ENCODE results near the gene CLBA1. TPM values are rescaled to one million over a fixed set of nuclear protein-coding genes. Genes with fewer than 3 reads are reported as not detected.

CLBA1 gene
- total RNA-seq, result under 1 TPM; 0.40 to 0.43 TPM

DNA sequence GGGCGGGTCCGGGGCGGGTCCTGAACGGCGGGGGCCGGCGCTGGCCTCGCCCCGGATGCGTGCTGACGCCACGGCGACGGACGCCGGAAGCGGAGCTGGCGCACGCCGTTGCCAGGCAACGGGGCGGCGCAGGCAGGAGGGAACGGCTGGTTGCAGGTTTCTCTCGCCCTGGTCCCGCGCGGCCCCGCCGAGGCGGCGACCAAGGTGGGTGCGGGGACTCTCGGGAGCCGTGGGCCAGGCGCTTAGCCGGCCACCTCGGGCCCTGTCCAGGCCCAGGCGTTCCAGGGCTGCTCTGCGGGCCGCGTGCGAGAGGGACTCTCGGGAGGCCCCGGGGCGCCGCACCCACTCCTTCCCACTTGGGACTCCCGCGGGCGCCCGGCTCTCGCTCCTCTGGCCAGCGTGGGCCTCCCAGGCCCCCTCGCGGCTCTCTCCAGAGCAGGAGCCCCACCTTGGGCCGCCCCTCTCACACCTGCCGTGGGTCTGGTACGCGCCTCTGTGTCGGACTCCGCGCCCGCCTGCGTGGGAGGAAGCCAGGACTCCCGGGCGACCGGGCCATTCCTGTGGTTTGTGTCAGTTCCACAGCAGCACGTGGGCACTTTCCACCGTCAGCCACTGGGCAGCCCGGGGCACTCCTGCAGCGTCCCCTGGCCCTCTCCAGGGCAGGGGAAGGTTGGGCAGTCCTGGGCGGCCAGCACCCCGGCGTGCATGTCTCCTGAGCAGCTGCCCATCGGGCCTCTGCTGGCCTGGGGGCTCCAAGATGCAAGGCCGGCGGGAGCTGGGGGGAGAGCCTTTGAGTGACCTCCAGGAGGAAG is at the start of gene CLBA1:
Gene CLBA1 (plus strand): TSS at position 114 of the 812 bp plus-strand sequence. CDS start 644 bp downstream, at position 758.
- peak within 1 kb of the TSS; percentile 44 for H3K27ac Mint-ChIP-seq
- CTCF ChIA-PET, result interaction anchor here (3.7 kb wide), 1 partner anchor 59 kb away, joined by 29 read pairs; no protein-coding TSS in a partner anchor
- peaks cover 5% of the 10 kb centered on the region for H3K4me1 Mint-ChIP-seq (ENCODE audit: low read depth)
- no peaks in the 10 kb centered on the region for H3K36me3 Mint-ChIP-seq (ENCODE audit: low read depth)
- no peaks in the 10 kb centered on the region for H3K9me3 Mint-ChIP-seq
- intact Hi-C loops (cut with micrococcal nuclease), result loop anchor here (1.0 to 10.0 kb wide), 2 partner anchors 35 to 509 kb away; partner anchors contain the start of genes CDCA4 and TEDC1
- peak; percentile 81 for DNase-seq
- H3K27me3 Mint-ChIP-seq (ENCODE audit: low read depth), result no peaks in the 10 kb centered on the region
- H3K4me3 Mint-ChIP-seq, result peak within 1 kb of the TSS; percentile 65

DNA sequence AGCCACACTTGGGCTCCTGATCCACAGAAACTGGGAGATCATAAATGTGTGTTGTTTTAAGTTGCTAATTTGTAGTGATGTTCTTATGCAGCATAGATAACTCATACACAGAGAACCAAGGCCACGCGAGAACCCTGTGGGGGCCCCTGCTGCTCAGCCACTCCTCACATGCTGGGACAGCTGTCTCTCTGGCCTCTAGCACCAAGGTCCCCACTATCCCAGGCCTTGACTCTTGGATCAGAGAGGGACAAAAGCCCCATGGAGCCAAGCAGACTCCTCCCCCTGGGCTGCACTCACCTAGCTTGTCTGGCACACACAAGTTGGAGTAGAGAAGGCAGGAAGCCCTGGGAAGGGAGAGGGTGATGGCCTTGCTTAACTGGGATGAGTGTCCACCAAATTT is 49.6 kb upstream of the CLBA1 start:
- intact Hi-C loops (cut with micrococcal nuclease), result no loop called here
- no peak overlapping the region for H3K4me3 Mint-ChIP-seq
- no peaks in the 10 kb centered on the region for H3K36me3 Mint-ChIP-seq (ENCODE audit: low read depth)
- no peak overlapping the region for H3K27ac Mint-ChIP-seq
- H3K4me1 Mint-ChIP-seq (ENCODE audit: low read depth), result peaks cover 2% of the 10 kb centered on the region
- no peak for DNase-seq
- H3K9me3 Mint-ChIP-seq, result no peaks in the 10 kb centered on the region
- CTCF ChIA-PET, result interaction anchor here (0.6 to 1.3 kb wide), 2 partner anchors 110 to 121 kb away, joined by 4 to 6 read pairs; no protein-coding TSS in a partner anchor
- peaks cover 18% of the 10 kb centered on the region for H3K27me3 Mint-ChIP-seq (ENCODE audit: low read depth)

- Mint-ChIP-seq H3K36me3 (ENCODE audit: low read depth) (no peaks in the 10 kb centered on the region), H3K27me3 (ENCODE audit: low read depth) (peaks cover 18% of the 10 kb centered on the region), H3K27ac (no peak overlapping the region), H3K9me3 (no peaks in the 10 kb centered on the region), H3K4me3 (no peak overlapping the region), H3K4me1 (ENCODE audit: low read depth) (peaks cover 2% of the 10 kb centered on the region)
- CTCF ChIA-PET, result no interaction called here
- intact Hi-C loops (cut with micrococcal nuclease), result no loop called here
- no peak for DNase-seq
Observed at GRCh38 chr14:104936361-104937155, 49.0 kb upstream of the CLBA1 start.

DNA sequence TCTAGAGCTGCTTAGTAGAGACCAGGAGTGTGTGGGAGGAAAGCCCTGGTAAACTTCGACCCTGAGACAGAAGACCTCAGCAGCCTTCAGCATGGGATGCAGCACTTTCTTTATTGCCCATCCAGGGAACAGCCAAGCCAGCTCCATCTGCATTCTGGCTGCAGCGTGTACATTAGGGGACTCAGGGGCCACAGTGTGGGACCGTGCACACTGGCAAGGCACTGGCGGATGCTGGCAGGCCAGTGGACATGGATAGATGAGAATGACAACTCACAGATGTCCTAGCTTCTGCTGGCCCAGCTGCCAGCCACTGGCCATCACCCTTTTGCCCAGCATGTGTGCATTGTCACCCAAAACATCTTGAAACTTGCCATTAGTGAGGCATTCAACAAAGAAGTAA is 48.4 kb upstream of the CLBA1 start:
- Mint-ChIP-seq H3K4me1 (ENCODE audit: low read depth) (peaks cover 2% of the 10 kb centered on the region), H3K27ac (no peak overlapping the region), H3K36me3 (ENCODE audit: low read depth) (no peaks in the 10 kb centered on the region), H3K4me3 (no peak overlapping the region), H3K27me3 (ENCODE audit: low read depth) (peaks cover 18% of the 10 kb centered on the region), H3K9me3 (no peaks in the 10 kb centered on the region)
- CTCF ChIA-PET, result no interaction called here
- no peak for DNase-seq
- intact Hi-C loops (cut with micrococcal nuclease), result no loop called here

GRCh38 chr14:104937694-104938365 is 47.8 kb upstream of the CLBA1 start:
- intact Hi-C loops (cut with micrococcal nuclease), result no loop called here
- no peaks in the 10 kb centered on the region for H3K9me3 Mint-ChIP-seq
- CTCF ChIA-PET, result interaction anchor here (1.4 kb wide), 1 partner anchor 108 kb away, joined by 3 read pairs; no protein-coding TSS in a partner anchor
- H3K4me1 Mint-ChIP-seq (ENCODE audit: low read depth), result peaks cover 2% of the 10 kb centered on the region
- no peak overlapping the region for H3K4me3 Mint-ChIP-seq
- peaks cover 18% of the 10 kb centered on the region for H3K27me3 Mint-ChIP-seq (ENCODE audit: low read depth)
- DNase-seq, result no peak
- H3K27ac Mint-ChIP-seq, result no peak overlapping the region
- H3K36me3 Mint-ChIP-seq (ENCODE audit: low read depth), result no peaks in the 10 kb centered on the region

DNA sequence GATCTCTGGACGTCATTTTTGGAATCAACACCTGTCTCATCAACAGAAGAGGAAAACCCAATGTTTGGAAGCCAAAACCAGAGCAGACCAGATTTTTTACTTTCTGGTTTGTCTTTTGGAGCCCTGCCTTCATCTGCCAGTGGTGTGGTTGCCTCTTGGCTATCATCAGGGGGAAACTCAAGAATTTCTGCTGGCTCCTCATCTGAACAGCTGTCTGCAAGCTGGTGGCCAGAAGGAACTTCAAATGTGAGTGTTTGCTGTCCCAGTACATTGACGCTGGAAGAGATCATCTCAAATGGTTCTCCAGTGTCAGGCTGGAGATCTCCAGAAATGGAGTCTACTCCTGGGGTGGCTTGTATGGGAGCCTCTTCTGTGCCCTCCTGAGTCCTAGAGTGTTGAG is 47.2 kb upstream of the CLBA1 start:
- no peak overlapping the region for H3K4me3 Mint-ChIP-seq
- H3K4me1 Mint-ChIP-seq (ENCODE audit: low read depth), result peaks cover 2% of the 10 kb centered on the region
- no peak overlapping the region for H3K27ac Mint-ChIP-seq
- H3K27me3 Mint-ChIP-seq (ENCODE audit: low read depth), result peaks cover 18% of the 10 kb centered on the region
- no peaks in the 10 kb centered on the region for H3K36me3 Mint-ChIP-seq (ENCODE audit: low read depth)
- H3K9me3 Mint-ChIP-seq, result no peaks in the 10 kb centered on the region
- CTCF ChIA-PET, result interaction anchor here (1.4 kb wide), 1 partner anchor 107 kb away, joined by 3 read pairs; no protein-coding TSS in a partner anchor
- no peak for DNase-seq
- intact Hi-C loops (cut with micrococcal nuclease), result no loop called here

DNA sequence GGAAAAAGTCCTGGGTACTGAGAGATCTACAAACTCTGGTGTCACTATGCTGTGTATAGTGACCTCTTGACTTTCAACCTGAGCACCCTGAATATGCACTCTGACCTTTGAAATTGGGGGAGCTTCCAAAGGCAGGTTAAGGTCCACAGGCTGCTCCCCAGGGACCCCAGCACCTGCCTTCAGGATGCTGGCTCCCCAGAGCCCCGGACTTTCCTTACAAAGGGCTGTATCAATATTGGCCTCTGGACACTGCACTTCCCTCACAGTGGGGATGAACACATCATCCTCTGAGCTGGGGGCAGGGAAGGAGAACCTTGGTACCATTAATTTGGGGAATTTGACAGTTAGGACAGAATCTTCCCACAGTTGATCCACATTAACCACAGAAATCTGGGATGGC is 46.6 kb upstream of the CLBA1 start:
- no peak overlapping the region for H3K4me3 Mint-ChIP-seq
- peaks cover 18% of the 10 kb centered on the region for H3K27me3 Mint-ChIP-seq (ENCODE audit: low read depth)
- peaks cover 2% of the 10 kb centered on the region for H3K4me1 Mint-ChIP-seq (ENCODE audit: low read depth)
- intact Hi-C loops (cut with micrococcal nuclease), result no loop called here
- H3K36me3 Mint-ChIP-seq (ENCODE audit: low read depth), result no peaks in the 10 kb centered on the region
- H3K27ac Mint-ChIP-seq, result no peak overlapping the region
- no peak for DNase-seq
- CTCF ChIA-PET, result interaction anchor here (0.5 to 1.4 kb wide), 2 partner anchors 59 to 107 kb away, joined by 3 read pairs; no protein-coding TSS in a partner anchor
- H3K9me3 Mint-ChIP-seq, result no peaks in the 10 kb centered on the region

DNA sequence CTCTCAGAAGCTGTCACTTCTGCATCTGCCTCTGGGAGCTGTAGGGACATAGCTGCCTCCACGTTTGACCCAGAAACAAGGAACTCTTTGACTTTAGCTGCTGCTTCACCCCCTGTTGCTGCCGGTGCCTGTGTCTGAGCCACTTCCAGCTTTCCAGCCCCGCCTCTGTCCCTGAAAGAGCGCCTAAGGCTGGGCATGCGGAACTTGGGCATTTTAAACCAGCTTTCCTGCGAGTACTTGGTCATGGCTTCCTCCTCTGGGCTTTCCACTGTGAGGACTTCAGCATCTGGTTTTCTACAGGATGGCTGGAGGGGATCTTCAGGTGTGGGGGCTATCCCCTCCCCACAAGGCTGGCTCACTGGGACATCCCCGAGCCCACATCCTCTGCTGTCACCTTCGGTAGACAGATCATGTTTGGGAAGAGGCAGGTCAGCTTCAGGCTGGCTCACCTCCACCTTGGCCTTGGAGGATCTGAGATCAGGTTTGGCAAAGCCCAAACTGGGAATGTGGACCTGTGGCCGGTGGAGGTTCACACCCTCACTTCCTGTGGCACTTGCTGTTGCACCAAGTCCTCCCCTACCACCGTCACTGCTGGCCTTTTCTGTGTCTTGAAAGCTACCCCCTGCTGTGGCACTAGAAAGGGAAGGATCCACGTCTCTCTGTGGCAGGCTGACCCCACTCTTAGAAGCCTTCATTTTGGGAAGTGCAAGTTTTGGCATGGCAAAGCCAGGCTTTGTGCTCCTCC is 45.8 kb upstream of the CLBA1 start:
- Mint-ChIP-seq H3K36me3 (ENCODE audit: low read depth) (no peaks in the 10 kb centered on the region), H3K27me3 (ENCODE audit: low read depth) (peaks cover 12% of the 10 kb centered on the region), H3K27ac (no peak overlapping the region), H3K4me1 (ENCODE audit: low read depth) (no peaks in the 10 kb centered on the region), H3K4me3 (no peak overlapping the region), H3K9me3 (no peaks in the 10 kb centered on the region)
- intact Hi-C loops (cut with micrococcal nuclease), result no loop called here
- DNase-seq, result no peak
- CTCF ChIA-PET, result interaction anchor here (1.5 kb wide), 1 partner anchor 36 kb away, joined by 4 read pairs; no protein-coding TSS in a partner anchor

DNA sequence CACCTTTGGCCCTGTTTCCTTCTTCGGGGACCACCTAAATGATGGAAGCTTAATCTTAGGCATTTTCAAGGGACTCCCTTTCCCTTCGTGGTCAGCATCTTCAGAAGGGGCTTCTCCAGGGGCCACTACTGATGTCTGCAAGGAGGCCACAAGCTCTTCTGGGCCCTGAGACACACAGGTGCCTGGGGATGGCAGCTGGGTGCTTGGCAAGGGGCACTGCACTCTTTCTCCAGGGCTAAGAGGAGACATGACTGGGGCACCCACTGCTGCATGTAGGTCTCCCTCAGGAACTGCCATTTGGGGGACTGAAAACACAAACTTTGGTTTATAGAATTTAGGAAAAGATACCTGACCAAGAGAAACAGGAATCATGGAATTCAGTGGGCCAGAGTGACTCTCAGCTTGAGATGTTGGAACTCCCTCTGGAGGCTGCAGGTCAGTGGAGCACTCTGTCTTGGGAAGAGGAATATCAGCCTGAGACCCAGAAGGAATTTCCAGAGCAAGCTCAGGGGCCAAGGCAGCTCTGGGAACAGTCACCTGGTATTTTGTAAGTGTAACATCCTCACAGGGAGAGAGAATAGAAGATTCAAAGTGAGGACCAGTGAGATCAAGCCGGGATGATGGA is 45.0 kb upstream of the CLBA1 start:
- DNase-seq, result no peak
- no peaks in the 10 kb centered on the region for H3K9me3 Mint-ChIP-seq
- peaks cover 10% of the 10 kb centered on the region for H3K27me3 Mint-ChIP-seq (ENCODE audit: low read depth)
- H3K4me3 Mint-ChIP-seq, result no peak overlapping the region
- H3K36me3 Mint-ChIP-seq (ENCODE audit: low read depth), result no peaks in the 10 kb centered on the region
- H3K4me1 Mint-ChIP-seq (ENCODE audit: low read depth), result no peaks in the 10 kb centered on the region
- CTCF ChIA-PET, result interaction anchor here (1.5 kb wide), 1 partner anchor 35 kb away, joined by 4 read pairs; no protein-coding TSS in a partner anchor
- peak overlapping the region; percentile 46 for H3K27ac Mint-ChIP-seq
- intact Hi-C loops (cut with micrococcal nuclease), result no loop called here

DNA sequence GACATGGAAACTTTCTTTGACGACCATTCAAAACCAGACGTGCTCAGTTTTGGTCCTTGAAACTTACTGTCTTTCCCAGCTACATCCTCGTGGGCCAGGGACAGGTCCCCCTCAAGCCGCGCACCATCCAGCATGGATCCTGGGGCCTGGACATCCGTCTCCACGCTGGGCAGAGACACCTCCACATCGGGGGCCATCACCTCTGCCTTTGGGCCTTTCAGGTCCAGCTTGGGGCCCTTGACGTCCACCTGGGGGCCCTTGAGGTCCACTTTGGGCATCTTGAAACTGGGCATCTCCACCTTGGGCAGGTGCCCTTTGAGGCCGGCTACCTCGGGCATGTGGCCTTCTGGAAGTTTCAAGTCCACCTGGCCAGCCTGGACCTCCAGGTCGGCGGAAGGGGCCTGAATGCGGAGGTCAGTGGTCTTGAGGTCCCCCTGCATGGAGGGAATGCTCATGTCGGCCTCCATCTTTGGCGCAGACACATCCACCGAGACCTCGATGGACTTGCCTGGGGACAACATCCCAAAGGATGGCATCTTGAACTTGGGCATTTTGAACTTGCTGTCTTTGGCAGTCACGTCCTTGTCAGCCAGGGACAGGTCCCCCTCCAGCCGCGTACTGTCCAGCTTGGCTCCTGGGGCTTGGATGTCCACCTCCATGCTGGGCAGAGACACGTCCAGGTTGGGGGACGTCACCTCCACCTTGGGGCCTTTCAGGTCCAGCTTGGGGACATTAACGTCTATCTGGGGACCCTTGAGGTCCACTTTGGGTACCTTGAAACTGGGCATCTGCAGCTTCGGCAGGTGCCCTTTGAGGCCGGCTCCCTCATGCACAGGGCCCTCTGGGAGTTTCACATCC is 43.9 kb upstream of the CLBA1 start:
- H3K36me3 Mint-ChIP-seq (ENCODE audit: low read depth), result no peaks in the 10 kb centered on the region
- intact Hi-C loops (cut with micrococcal nuclease), result no loop called here

More for the DNA sequence above, 43.9 kb upstream of the CLBA1 start:
- DNase-seq, result no peak
- CTCF ChIA-PET, result interaction anchor here (0.6 to 1.5 kb wide), 2 partner anchors 34 to 295 kb away, joined by 4 to 5 read pairs; no protein-coding TSS in a partner anchor
- Mint-ChIP-seq H3K27me3 (ENCODE audit: low read depth) (peaks cover 10% of the 10 kb centered on the region), H3K4me1 (ENCODE audit: low read depth) (no peaks in the 10 kb centered on the region), H3K9me3 (no peaks in the 10 kb centered on the region), H3K27ac (no peak overlapping the region), H3K4me3 (no peak overlapping the region)

Data from activated naive CD4-positive, alpha-beta T cell treated with anti-CD3 and anti-CD28 coated beads for 36 hours (primary cell).